PC-9 (cell line): Measurements from ENCODE around the gene SERINC5.

Experiments used
- EZH2 ChIP-seq: fragments of 200-600 bp; sonication (generic); IDR thresholded peaks from 2 replicates; pipeline ENCODE4 v1.8.0; 2017; ENCODE audit warnings: antibody characterized with exemption, low read depth
- TF ChIP-seq, protein P1 (sequence below): fragments of 200-600 bp; sonication (generic); conservative IDR thresholded peaks from 2 replicates; pipeline ENCODE4 v1.6.1; 2017; ENCODE audit warnings: mixed run types, antibody characterized with exemption, mild to moderate bottlenecking, moderate library complexity

DNA sequence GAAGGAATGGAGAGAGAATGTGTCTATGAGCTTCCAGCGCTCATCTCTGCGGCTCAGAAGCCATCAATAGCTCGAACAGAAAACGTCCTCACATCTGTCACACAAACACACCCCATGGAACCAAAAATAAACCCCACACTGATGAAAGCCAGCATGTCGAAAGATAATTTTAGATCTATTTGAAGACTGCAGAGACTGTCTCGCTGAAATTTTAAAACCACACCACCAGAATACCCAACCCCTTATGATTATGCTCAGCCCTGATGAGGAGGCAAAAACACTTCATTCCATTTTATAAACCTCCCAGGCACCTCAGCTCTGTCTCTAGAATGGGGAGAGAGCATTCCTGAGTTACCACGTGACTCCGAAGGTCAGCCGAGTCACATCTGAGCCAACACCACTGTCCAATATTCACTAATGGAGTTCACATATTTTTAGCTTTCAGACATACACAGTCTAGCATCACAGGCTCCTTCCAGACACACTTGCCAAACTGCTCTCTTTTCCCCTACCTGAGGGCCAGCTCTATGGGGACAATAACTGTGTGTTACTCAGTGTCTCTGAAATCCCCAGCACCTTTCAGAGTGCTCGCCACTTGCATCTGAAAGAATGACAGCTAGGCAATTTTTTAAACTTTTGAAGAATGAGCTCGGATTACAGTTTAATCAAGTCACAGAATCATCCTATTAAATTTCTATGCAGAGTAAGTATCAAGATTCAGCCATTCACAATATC, 63.2 kb downstream of the SERINC5 start:
- TF ChIP-seq, protein P1, sequence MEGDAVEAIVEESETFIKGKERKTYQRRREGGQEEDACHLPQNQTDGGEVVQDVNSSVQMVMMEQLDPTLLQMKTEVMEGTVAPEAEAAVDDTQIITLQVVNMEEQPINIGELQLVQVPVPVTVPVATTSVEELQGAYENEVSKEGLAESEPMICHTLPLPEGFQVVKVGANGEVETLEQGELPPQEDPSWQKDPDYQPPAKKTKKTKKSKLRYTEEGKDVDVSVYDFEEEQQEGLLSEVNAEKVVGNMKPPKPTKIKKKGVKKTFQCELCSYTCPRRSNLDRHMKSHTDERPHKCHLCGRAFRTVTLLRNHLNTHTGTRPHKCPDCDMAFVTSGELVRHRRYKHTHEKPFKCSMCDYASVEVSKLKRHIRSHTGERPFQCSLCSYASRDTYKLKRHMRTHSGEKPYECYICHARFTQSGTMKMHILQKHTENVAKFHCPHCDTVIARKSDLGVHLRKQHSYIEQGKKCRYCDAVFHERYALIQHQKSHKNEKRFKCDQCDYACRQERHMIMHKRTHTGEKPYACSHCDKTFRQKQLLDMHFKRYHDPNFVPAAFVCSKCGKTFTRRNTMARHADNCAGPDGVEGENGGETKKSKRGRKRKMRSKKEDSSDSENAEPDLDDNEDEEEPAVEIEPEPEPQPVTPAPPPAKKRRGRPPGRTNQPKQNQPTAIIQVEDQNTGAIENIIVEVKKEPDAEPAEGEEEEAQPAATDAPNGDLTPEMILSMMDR, result no peak
- no peak for TF ChIP-seq EZH2
